Frontal cortex (tissue), 4 donors: ENCODE results near the gene DOCK8. TPM values are rescaled to one million over a fixed set of nuclear protein-coding genes. Genes with fewer than 3 reads are reported as not detected.

ENCODE experiments used
- DNase-seq, 2 donors: peaks; one replicate each; pipeline ENCODE4 v3.0.0; 2012; ENCODE audit warnings: low spot score in 2 of 2
- FAIRE-seq: peaks from 2 replicates; lab custom pipeline; 2012; peaks lifted over from hg19 to GRCh38; lab: Jason Lieb, UNC
- total RNA-seq: library from RNA; depleted of rRNA; stranded (reverse); fragments of >200 nt; gene quantifications from one replicate; pipeline ENCODE4 v1.2.3, GENCODE V29; 2014
- donor health status: control.
- donor health status: control.
- donor health status: control.

Gene DOCK8
- total RNA-seq, 1 donor from 2014 or later = 2.4 TPM

DNA sequence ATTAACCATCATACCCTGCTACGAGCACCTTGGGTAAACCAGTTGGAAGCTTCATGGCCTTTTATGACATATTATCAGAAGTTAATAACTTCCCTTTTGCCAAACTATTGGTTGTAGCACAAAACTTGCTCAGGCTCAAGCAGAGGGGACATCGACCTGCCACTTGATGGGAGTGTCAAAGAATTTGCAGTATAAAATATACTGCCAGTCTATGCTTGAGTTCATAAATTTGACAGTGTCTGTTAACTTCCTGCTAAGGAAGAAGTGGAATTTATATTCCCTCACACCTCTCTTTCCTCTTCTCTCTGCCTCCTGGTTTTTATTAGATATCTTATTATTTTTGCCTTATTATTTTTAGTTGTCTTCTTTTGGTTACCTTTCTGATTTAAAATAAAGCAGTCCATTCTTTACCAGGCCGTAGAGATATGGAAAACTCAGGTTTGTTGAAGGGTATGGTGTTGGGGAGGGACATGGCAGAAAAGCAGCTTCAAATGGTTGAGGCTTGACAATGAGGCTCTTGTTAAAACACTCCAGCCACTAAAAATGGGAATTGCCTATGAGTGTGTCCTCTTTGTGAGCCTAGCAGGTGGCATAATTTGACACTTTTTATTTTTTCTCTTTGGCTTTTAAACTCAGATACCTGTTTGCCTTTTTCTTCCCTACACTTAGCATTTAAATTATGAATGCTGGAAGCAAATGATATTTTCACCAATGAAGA is 298.0 kb downstream of the DOCK8 start:
- DNase-seq (no peak), FAIRE-seq (no peak)

Other genes with a start within 250 kb of the DOCK8 start
- 5.7 TPM for gene WASHC1, start 185.4 kb upstream of the DOCK8 start, total RNA-seq
- 1.2 TPM for gene FOXD4, start 96.4 kb upstream of the DOCK8 start, total RNA-seq
- gene ZNG1A, start 35.8 kb upstream of the DOCK8 start, total RNA-seq = 29.3 TPM